Measurements from ENCODE around the gene VASH2. TPM values are rescaled to one million over a fixed set of nuclear protein-coding genes. Genes with fewer than 3 reads are reported as not detected.
"Not testable (repeated sequence)": the region's sequence is repeated elsewhere in the genome, so short reads cannot be mapped to it uniquely, and the experiment has no call there.

The VASH2 gene
- total and polyA plus RNA-seq, 4 experiments from 2014 or later = 0.11 TPM; not detected in 3

GRCh38 chr1:212958175-212958574, 7.8 kb downstream of the VASH2 start:
- no peak for DNase-seq
- no peaks in the 10 kb centered on the region for H3K36me3 Mint-ChIP-seq
- H3K9me3 ChIP-seq (ENCODE audit: control insufficient read depth in 1 of 2, low read length in 2 of 2) = no peaks in the 10 kb centered on the region
- no peak overlapping the region for H3K4me3 ChIP-seq (ENCODE audit: low read length in 2 of 2)
- no peaks in the 10 kb centered on the region for H3K27me3 ChIP-seq (ENCODE audit: insufficient read depth, low read length)
- ChIA-PET POLR2A (ENCODE audit: partially characterized antibody) (no interaction called here), CTCF (ENCODE audit: partially characterized antibody) (no interaction called here)
- H3K4me1 ChIP-seq (ENCODE audit: insufficient read depth, low read length) = no peaks in the 10 kb centered on the region
- no peaks in the 10 kb centered on the region for H3K9me3 Mint-ChIP-seq
- peaks cover 22 to 27% of the 10 kb centered on the region in 2 donors for H3K27me3 Mint-ChIP-seq
- H3K36me3 ChIP-seq (ENCODE audit: insufficient read depth, low read length) = no peaks in the 10 kb centered on the region
- peaks cover 0 to 2% (median 0%) of the 10 kb centered on the region in 4 donors for H3K4me1 Mint-ChIP-seq
- H3K27ac Mint-ChIP-seq = no peak overlapping the region
- no peak overlapping the region for H3K27ac ChIP-seq (ENCODE audit: low read depth, low read length)
- H3K4me3 Mint-ChIP-seq = no peak overlapping the region
- intact Hi-C loops (cut with micrococcal nuclease) = no loop called here

- Mint-ChIP-seq H3K4me3 (no peak overlapping the region), H3K36me3 (no peaks in the 10 kb centered on the region), H3K4me1 (no peaks in the 10 kb centered on the region), H3K27ac (no peak overlapping the region), H3K9me3 (no peaks in the 10 kb centered on the region), H3K27me3 (peaks cover 12 to 18% of the 10 kb centered on the region in 2 donors)
- Histone ChIP-seq H3K4me1 (ENCODE audit: insufficient read depth, low read length) (no peaks in the 10 kb centered on the region), H3K4me3 (ENCODE audit: low read length in 2 of 2) (no peak overlapping the region), H3K36me3 (ENCODE audit: insufficient read depth, low read length) (no peaks in the 10 kb centered on the region), H3K9me3 (ENCODE audit: control insufficient read depth in 1 of 2, low read length in 2 of 2) (no peaks in the 10 kb centered on the region), H3K27me3 (ENCODE audit: insufficient read depth, low read length) (no peaks in the 10 kb centered on the region), H3K27ac (ENCODE audit: low read depth, low read length) (no peak overlapping the region)
- ChIA-PET POLR2A (ENCODE audit: partially characterized antibody) (no interaction called here), CTCF (ENCODE audit: partially characterized antibody) (no interaction called here)
- DNase-seq = no peak
- intact Hi-C loops (cut with micrococcal nuclease) = no loop called here
These were observed 9.2 kb downstream of the VASH2 start for GRCh38 chr1:212959266-212960220.

GRCh38 chr1:212960932-212961331, 10.6 kb downstream of the VASH2 start:
- H3K36me3 ChIP-seq (ENCODE audit: insufficient read depth, low read length) = no peaks in the 10 kb centered on the region
- H3K9me3 Mint-ChIP-seq = no peaks in the 10 kb centered on the region
- H3K27me3 Mint-ChIP-seq = peaks cover 6 to 15% of the 10 kb centered on the region in 2 donors
- no peak for DNase-seq
- no peaks in the 10 kb centered on the region for H3K36me3 Mint-ChIP-seq
- ChIA-PET POLR2A (ENCODE audit: partially characterized antibody) (no interaction called here), CTCF (ENCODE audit: partially characterized antibody) (no interaction called here)
- H3K27ac ChIP-seq (ENCODE audit: low read depth, low read length) = no peak overlapping the region
- no peaks in the 10 kb centered on the region for H3K9me3 ChIP-seq (ENCODE audit: control insufficient read depth in 1 of 2, low read length in 2 of 2)
- no peaks in the 10 kb centered on the region for H3K4me1 Mint-ChIP-seq
- H3K27me3 ChIP-seq (ENCODE audit: insufficient read depth, low read length) = no peaks in the 10 kb centered on the region
- intact Hi-C loops (cut with micrococcal nuclease) = no loop called here
- H3K4me3 Mint-ChIP-seq = no peak overlapping the region
- no peak overlapping the region for H3K27ac Mint-ChIP-seq
- H3K4me1 ChIP-seq (ENCODE audit: insufficient read depth, low read length) = no peaks in the 10 kb centered on the region
- no peak overlapping the region for H3K4me3 ChIP-seq (ENCODE audit: low read length in 2 of 2)

GRCh38 chr1:212962509-212962908, 12.2 kb downstream of the VASH2 start:
- peaks cover 4 to 14% of the 10 kb centered on the region in 2 donors for H3K27me3 Mint-ChIP-seq

GRCh38 chr1:212964102-212964501, 13.8 kb downstream of the VASH2 start:
- Histone ChIP-seq H3K36me3 (ENCODE audit: insufficient read depth, low read length) (no peaks in the 10 kb centered on the region), H3K4me3 (ENCODE audit: low read length in 2 of 2) (no peak overlapping the region), H3K27ac (ENCODE audit: low read depth, low read length) (no peak overlapping the region), H3K9me3 (ENCODE audit: control insufficient read depth in 1 of 2, low read length in 2 of 2) (no peaks in the 10 kb centered on the region), H3K27me3 (ENCODE audit: insufficient read depth, low read length) (no peaks in the 10 kb centered on the region), H3K4me1 (ENCODE audit: insufficient read depth, low read length) (no peaks in the 10 kb centered on the region)
- H3K4me1 Mint-ChIP-seq = peaks cover 0 to 2% (median 0%) of the 10 kb centered on the region in 4 donors
- intact Hi-C loops (cut with micrococcal nuclease) = no loop called here
- DNase-seq = no peak
- no peak overlapping the region for H3K4me3 Mint-ChIP-seq
- CTCF ChIA-PET (ENCODE audit: partially characterized antibody) = no interaction called here
- H3K36me3 Mint-ChIP-seq = no peaks in the 10 kb centered on the region
- H3K27me3 Mint-ChIP-seq = peaks cover 9 to 18% of the 10 kb centered on the region in 2 donors
- POLR2A ChIA-PET (ENCODE audit: partially characterized antibody) = no interaction called here
- H3K27ac Mint-ChIP-seq = no peak overlapping the region
- peaks cover 0 to 2% (median 0%) of the 10 kb centered on the region in 8 donors for H3K9me3 Mint-ChIP-seq

More at GRCh38 chr1:212962509-212962908, 12.2 kb downstream of the VASH2 start:
- Histone ChIP-seq H3K27me3 (ENCODE audit: insufficient read depth, low read length) (no peaks in the 10 kb centered on the region), H3K9me3 (ENCODE audit: control insufficient read depth in 1 of 2, low read length in 2 of 2) (no peaks in the 10 kb centered on the region), H3K4me3 (ENCODE audit: low read length in 2 of 2) (no peak overlapping the region), H3K27ac (ENCODE audit: low read depth, low read length) (no peak overlapping the region), H3K36me3 (ENCODE audit: insufficient read depth, low read length) (no peaks in the 10 kb centered on the region), H3K4me1 (ENCODE audit: insufficient read depth, low read length) (no peaks in the 10 kb centered on the region)
- H3K4me1 Mint-ChIP-seq = no peaks in the 10 kb centered on the region
- H3K9me3 Mint-ChIP-seq = peaks cover 0 to 2% (median 0%) of the 10 kb centered on the region in 8 donors
- ChIA-PET CTCF (ENCODE audit: partially characterized antibody) (no interaction called here), POLR2A (ENCODE audit: partially characterized antibody) (no interaction called here)
- intact Hi-C loops (cut with micrococcal nuclease) = no loop called here
- DNase-seq = no peak
- H3K27ac Mint-ChIP-seq = no peak overlapping the region
- H3K4me3 Mint-ChIP-seq = no peak overlapping the region
- H3K36me3 Mint-ChIP-seq = no peaks in the 10 kb centered on the region

GRCh38 chr1:212964993-212965392, 14.7 kb downstream of the VASH2 start:
- H3K27ac Mint-ChIP-seq; H3K36me3 Mint-ChIP-seq; H3K4me3 Mint-ChIP-seq; H3K9me3 Mint-ChIP-seq; DNase-seq; POLR2A ChIA-PET (ENCODE audit: partially characterized antibody); H3K4me1 Mint-ChIP-seq; H3K27me3 ChIP-seq (ENCODE audit: insufficient read depth, low read length); intact Hi-C loops (cut with micrococcal nuclease); H3K4me3 ChIP-seq (ENCODE audit: low read length in 2 of 2); H3K4me1 ChIP-seq (ENCODE audit: insufficient read depth, low read length); H3K9me3 ChIP-seq (ENCODE audit: control insufficient read depth in 1 of 2, low read length in 2 of 2); H3K27ac ChIP-seq (ENCODE audit: low read depth, low read length); H3K36me3 ChIP-seq (ENCODE audit: insufficient read depth, low read length): not testable (repeated sequence)
- CTCF ChIA-PET (ENCODE audit: partially characterized antibody) = interaction anchor here (0.9 kb wide), 1 partner anchor 11 kb away, joined by 3 read pairs; no protein-coding TSS in a partner anchor
- peaks cover 9 to 20% of the 10 kb centered on the region in 2 donors for H3K27me3 Mint-ChIP-seq

- CTCF ChIA-PET (ENCODE audit: partially characterized antibody) = interaction anchor here (1.5 kb wide), 1 partner anchor 16 kb away, joined by 3 read pairs; no protein-coding TSS in a partner anchor
- no peak overlapping the region for H3K27ac ChIP-seq (ENCODE audit: low read depth, low read length)
- no peak for DNase-seq
These were observed 16.3 kb downstream of the VASH2 start for GRCh38 chr1:212966616-212967015.

More at GRCh38 chr1:212966616-212967015, 16.3 kb downstream of the VASH2 start:
- no peaks in the 10 kb centered on the region for H3K9me3 ChIP-seq (ENCODE audit: control insufficient read depth in 1 of 2, low read length in 2 of 2)
- no peaks in the 10 kb centered on the region for H3K27me3 ChIP-seq (ENCODE audit: insufficient read depth, low read length)
- Mint-ChIP-seq H3K36me3 (no peaks in the 10 kb centered on the region), H3K4me3 (no peak overlapping the region), H3K27ac (no peak overlapping the region), H3K4me1 (peaks cover 0 to 2% (median 0%) of the 10 kb centered on the region in 4 donors), H3K9me3 (peaks cover 0 to 2% (median 0%) of the 10 kb centered on the region in 8 donors), H3K27me3 (peaks cover 9 to 21% of the 10 kb centered on the region in 2 donors)
- no peaks in the 10 kb centered on the region for H3K4me1 ChIP-seq (ENCODE audit: insufficient read depth, low read length)
- H3K4me3 ChIP-seq (ENCODE audit: low read length in 2 of 2) = no peak overlapping the region
- POLR2A ChIA-PET (ENCODE audit: partially characterized antibody) = no interaction called here
- no peaks in the 10 kb centered on the region for H3K36me3 ChIP-seq (ENCODE audit: insufficient read depth, low read length)
- intact Hi-C loops (cut with micrococcal nuclease) = no loop called here
